GM12864 (cell line): ENCODE measurements around the gene YDJC.
"Not testable (repeated sequence)": the region's sequence is repeated elsewhere in the genome, so short reads cannot be mapped to it uniquely, and the experiment has no call there.

ENCODE experiments used
- DNase-seq: peaks from one replicate; pipeline ENCODE4 v3.0.0-alpha.2; 2011; ENCODE audit warnings: low read depth
- H3K4me3 ChIP-seq: 2 replicates; pipeline ENCODE4 v1.5.1; 2011; ENCODE audit warnings: mild to moderate bottlenecking, low read depth, low read length, control low read depth
- CTCF ChIP-seq: IDR thresholded peaks from 2 replicates; pipeline ENCODE4 v1.5.1; 2011; ENCODE audit warnings: low read depth, mild to moderate bottlenecking, moderate library complexity, low read length, control low read depth, inconsistent platforms; ENCODE audit errors: missing control alignments

The YDJC gene

GRCh38 chr22:21641789-21642583, 12.2 kb upstream of the YDJC start, which contains the start of gene SDF2L1:
TSS of gene SDF2L1 (plus strand) at chr22:21642302. CDS start at chr22:21642337, 35 bp downstream.
- no peak for TF ChIP-seq CTCF

GRCh38 chr22:21641417-21641788, 11.6 kb upstream of the YDJC start:
- peak overlapping the region; percentile 66 for H3K4me3 ChIP-seq
- DNase-seq, result no peak
- peak; percentile 15 for TF ChIP-seq CTCF

More at GRCh38 chr22:21641789-21642583, 12.2 kb upstream of the YDJC start, which contains the start of gene SDF2L1:
- peak; percentile 94 for DNase-seq
- peak within 1 kb of the TSS; percentile 78 for H3K4me3 ChIP-seq

- no peak for DNase-seq
- no peak for TF ChIP-seq CTCF
- H3K4me3 ChIP-seq, result no peak overlapping the region; the same call in 1 of the 2 replicates
Observed at GRCh38 chr22:21640810-21641209, 11.0 kb upstream of the YDJC start.

- H3K4me3 ChIP-seq, result no peak overlapping the region
- DNase-seq, result no peak
- no peak for TF ChIP-seq CTCF
Observed at GRCh38 chr22:21639359-21639758, 9.5 kb upstream of the YDJC start.

- not testable (repeated sequence) for H3K4me3 ChIP-seq, DNase-seq
Observed at GRCh38 chr22:21637450-21637849, 7.6 kb upstream of the YDJC start.

GRCh38 chr22:21636629-21637218, 6.9 kb upstream of the YDJC start:
- TF ChIP-seq CTCF, result no peak
- no peak overlapping the region for H3K4me3 ChIP-seq
- no peak for DNase-seq

- no peak overlapping the region for H3K4me3 ChIP-seq
- TF ChIP-seq CTCF, result no peak
- no peak for DNase-seq
Observed at GRCh38 chr22:21635771-21636510, 6.1 kb upstream of the YDJC start.
